Measurements from ENCODE around the gene DDAH2. TPM values are rescaled to one million over a fixed set of nuclear protein-coding genes. Genes with fewer than 3 reads are reported as not detected.

The DDAH2 gene
- total RNA-seq: 84.0 and 89.4 TPM in 2 replicates

GRCh38 chr6:31728767-31729514, at the start of gene DDAH2:
Gene DDAH2 (minus strand): TSS chr6:31729299. CDS start chr6:31729161, 138 bp downstream.
- DNase-seq (ENCODE audit: low read depth, low spot score): no peak

- DNase-seq (ENCODE audit: low read depth, low spot score): no peak
Observed at GRCh38 chr6:31778193-31778592, 49.1 kb upstream of the DDAH2 start.

- DNase-seq (ENCODE audit: low read depth, low spot score): no peak
Observed at GRCh38 chr6:31777667-31778050, 48.6 kb upstream of the DDAH2 start.

- DNase-seq (ENCODE audit: low read depth, low spot score): no peak
Observed at GRCh38 chr6:31776989-31777666, 48.0 kb upstream of the DDAH2 start, which contains the start of gene VWA7. Gene VWA7 (minus strand): TSS chr6:31777328. CDS start chr6:31776779, 549 bp downstream.

GRCh38 chr6:31776485-31776988, 47.4 kb upstream of the DDAH2 start:
- DNase-seq (ENCODE audit: low read depth, low spot score): no peak

- no peak for DNase-seq (ENCODE audit: low read depth, low spot score)
Observed at GRCh38 chr6:31775633-31776484, 46.8 kb upstream of the DDAH2 start.

GRCh38 chr6:31775184-31775583, 46.1 kb upstream of the DDAH2 start:
- DNase-seq (ENCODE audit: low read depth, low spot score): no peak

- DNase-seq (ENCODE audit: low read depth, low spot score): no peak
Observed at GRCh38 chr6:31771992-31772358, 42.9 kb upstream of the DDAH2 start.

GRCh38 chr6:31770860-31771259, 41.8 kb upstream of the DDAH2 start:
- no peak for DNase-seq (ENCODE audit: low read depth, low spot score)

- DNase-seq (ENCODE audit: low read depth, low spot score): no peak
Observed at GRCh38 chr6:31769684-31770371, 40.7 kb upstream of the DDAH2 start.

- DNase-seq (ENCODE audit: low read depth, low spot score): no peak
Observed at GRCh38 chr6:31768363-31769257, 39.5 kb upstream of the DDAH2 start.

- no peak for DNase-seq (ENCODE audit: low read depth, low spot score)
Observed at GRCh38 chr6:31767096-31767645, 38.1 kb upstream of the DDAH2 start.

GRCh38 chr6:31765910-31766794, 37.1 kb upstream of the DDAH2 start:
- DNase-seq (ENCODE audit: low read depth, low spot score): no peak

GRCh38 chr6:31765559-31765909, 36.4 kb upstream of the DDAH2 start:
- DNase-seq (ENCODE audit: low read depth, low spot score): no peak

- no peak for DNase-seq (ENCODE audit: low read depth, low spot score)
Observed at GRCh38 chr6:31764198-31764597, 35.1 kb upstream of the DDAH2 start.

- no peak for DNase-seq (ENCODE audit: low read depth, low spot score)
Observed at GRCh38 chr6:31763619-31763940, 34.5 kb upstream of the DDAH2 start.

- DNase-seq (ENCODE audit: low read depth, low spot score): no peak
Observed at GRCh38 chr6:31762878-31763618, 33.9 kb upstream of the DDAH2 start.

GRCh38 chr6:31762356-31762755, 33.3 kb upstream of the DDAH2 start, which contains the start of gene SAPCD1:
Gene SAPCD1 (plus strand): TSS chr6:31762656. CDS start chr6:31763055, 399 bp downstream.
- no peak for DNase-seq (ENCODE audit: low read depth, low spot score)

Measured in pulmonary artery endothelial cell (primary cell).